GM21576 (cell line): ENCODE results near the gene TTC33.
"Not testable (repeated sequence)": the region's sequence is repeated elsewhere in the genome, so short reads cannot be mapped to it uniquely, and the experiment has no call there.

Source experiments
- ATAC-seq: cut with Tn5 transposase; IDR thresholded peaks from one replicate; pipeline ENCODE4 v1.9.1; 2021; ENCODE audit warnings: mild to moderate bottlenecking, moderate library complexity; ENCODE audit not compliant: unreplicated experiment

TTC33 gene, protein sequence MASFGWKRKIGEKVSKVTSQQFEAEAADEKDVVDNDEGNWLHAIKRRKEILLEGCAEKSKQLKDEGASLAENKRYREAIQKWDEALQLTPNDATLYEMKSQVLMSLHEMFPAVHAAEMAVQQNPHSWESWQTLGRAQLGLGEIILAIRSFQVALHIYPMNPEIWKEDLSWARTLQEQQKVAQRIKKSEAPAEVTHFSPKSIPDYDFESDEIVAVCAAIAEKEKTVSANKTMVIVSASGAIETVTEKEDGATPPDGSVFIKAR

DNA sequence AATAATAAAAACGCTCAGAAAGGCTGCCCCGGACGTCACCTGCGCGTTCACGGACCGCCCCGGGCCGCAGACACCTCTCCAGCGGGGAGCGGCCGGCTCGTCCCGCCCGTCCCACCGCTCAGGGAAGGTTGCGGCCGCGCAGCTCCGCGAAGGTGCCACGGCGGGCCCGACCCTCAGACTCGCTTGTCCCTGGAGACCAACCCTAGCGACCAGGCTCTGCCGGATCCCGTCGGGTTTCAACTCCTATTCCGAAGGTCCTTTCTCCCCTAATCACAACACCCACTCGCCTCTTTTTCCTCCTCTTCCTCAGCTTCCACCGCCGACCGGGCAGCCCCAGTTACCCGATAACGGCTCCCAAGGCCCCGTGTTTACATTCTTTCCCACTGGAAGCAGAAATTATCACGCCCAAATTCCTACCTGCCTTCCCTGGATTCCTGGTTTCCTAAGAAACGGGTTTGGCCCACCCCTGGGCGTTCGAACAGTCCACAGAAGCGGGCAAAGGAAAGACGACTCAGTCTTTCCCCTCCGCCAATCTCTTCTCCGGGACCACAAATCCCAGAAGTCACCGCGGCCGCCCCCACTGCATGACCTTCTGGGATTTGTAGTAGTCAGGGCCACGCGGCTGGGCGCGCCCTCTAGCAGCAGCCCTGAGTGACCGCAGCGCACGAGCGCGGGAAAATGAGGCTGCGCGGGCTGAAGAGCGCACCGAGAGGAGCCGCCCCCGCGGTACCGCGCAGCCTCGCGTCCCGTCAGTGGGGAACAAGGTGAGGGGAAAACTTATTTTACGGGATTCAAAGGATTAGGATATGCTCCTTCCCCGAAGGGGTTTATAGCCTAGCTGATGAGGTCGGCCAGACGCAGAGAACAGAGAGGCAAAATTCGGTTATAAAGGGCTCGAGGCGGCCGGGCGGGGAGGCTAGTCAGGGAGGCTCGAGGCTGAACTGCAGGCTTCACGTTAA lies at the start of gene TTC33:
TSS of gene TTC33 (minus strand) at position 555 of the 959 bp plus-strand sequence. CDS start 8,943 bp downstream, outside the sequence.
- ATAC-seq, result peak; percentile 87

DNA sequence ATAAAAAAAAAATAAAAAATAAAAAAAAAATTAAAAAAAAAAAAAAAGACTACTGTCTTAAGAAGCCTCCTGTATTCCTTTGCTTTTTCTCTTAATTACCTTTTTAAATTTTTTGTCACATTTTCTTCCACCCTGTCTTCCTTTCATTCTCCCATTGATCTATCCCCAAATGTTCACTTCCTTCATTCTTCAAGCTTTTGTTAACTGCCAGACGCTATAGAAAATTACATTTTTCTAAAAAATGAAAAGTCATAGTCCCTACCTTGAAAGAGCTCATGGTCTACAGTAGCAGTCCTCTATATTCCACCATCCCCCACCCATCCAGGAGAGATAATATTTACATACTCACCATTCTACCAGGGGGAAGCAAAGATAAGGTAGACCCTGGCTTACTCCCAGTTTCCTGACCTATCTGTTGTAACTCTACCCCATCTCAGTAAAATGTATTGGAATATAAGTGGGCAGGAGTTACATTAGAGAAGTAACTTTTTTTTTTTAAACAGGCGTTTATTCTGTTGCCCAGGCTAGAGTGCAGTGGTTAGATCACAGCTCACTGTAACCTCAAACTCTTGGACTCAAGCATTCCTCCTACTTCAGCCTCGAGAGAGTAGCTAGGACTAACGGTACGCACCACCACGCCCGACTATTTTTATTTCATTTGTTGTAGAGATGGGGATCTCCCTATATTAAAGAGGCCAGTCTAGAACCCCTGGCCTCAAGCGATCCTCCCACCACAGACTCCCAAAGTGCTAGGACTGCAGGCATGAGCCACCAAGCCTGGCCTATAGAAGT lies 46.2 kb upstream of the TTC33 start:
- ATAC-seq, result no peak

DNA sequence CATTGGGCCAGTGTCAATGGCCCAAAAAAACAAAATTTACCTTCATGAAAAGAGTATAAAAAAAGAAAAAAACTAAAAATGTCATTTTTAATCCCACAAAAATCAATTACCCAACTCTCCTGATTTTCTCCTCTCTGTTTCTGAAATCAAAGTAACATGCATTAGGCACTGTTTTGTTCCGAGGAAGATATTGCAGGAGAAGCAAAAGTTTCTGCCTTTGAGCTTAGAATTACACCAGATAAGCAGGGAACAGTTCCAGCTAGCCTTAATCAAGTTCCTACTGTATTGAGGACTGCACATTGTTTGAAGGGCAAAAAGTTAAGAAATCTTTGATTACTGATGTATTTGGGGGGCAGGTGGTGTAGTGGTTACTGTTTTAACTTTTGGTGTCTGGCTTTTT lies 43.5 kb upstream of the TTC33 start:
- ATAC-seq, result no peak

DNA sequence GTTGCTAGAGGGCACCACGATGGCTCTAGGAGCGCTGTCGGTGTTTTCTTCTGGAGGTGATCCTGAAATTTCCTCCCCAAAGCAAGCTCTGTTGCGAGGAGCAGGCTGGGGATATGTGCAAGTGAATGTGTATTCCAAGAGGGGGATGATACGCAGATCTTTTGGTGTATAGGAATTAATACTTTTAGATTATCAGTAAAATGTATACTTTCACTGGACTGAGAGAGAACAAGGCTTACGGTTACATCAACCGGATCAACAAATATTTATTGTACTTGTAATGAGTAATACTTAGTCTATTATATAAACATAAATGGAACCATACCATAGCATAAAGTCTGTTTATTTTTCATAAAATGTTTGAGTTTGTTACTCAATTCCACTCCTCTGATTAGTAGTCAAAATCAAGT lies 43.0 kb upstream of the TTC33 start:
- no peak for ATAC-seq

DNA sequence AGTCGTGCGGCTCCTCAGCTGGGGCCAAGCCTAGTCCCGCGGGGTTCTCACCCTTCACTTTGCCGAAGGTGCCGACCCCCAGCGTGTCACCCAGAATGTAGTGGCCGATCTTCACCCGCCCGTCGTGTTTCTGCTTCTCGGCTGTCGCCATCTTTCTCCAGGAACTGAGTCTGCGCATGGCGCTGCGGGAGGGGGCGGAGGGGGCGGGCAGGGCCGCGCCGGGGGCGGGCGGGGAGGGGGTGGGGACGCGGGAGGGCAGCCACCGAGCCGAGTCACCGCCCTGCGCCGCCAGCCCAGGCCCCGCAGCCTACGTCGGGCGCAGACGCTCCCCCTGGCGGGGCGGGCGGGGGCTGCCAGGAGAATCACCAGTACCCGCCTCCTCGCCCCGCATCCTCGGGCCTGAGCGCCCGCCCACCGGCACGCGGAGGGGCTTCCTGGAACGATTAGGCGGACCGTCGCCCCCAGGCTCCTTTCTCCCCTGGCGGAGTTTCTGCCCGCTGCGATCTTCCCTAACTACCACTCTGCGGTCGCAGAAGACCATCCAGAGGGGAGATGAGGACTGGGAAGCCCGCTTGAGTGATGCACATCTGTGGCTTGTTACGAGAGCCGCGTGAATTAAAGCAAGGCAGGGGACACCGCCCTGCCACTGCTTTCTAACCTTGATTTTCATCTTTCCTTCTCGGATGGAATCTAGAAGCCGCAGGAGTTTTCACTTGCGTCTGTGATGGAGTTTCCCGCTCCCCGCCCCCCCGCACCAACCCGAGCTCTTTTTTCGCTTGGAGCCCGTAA lies 42.4 kb upstream of the TTC33 start, which contains the start of gene PRKAA1:
TSS of gene PRKAA1 (minus strand) at position 363 of the 789 bp plus-strand sequence. CDS start at position 178, 185 bp downstream.
- peak; percentile 93 for ATAC-seq

DNA sequence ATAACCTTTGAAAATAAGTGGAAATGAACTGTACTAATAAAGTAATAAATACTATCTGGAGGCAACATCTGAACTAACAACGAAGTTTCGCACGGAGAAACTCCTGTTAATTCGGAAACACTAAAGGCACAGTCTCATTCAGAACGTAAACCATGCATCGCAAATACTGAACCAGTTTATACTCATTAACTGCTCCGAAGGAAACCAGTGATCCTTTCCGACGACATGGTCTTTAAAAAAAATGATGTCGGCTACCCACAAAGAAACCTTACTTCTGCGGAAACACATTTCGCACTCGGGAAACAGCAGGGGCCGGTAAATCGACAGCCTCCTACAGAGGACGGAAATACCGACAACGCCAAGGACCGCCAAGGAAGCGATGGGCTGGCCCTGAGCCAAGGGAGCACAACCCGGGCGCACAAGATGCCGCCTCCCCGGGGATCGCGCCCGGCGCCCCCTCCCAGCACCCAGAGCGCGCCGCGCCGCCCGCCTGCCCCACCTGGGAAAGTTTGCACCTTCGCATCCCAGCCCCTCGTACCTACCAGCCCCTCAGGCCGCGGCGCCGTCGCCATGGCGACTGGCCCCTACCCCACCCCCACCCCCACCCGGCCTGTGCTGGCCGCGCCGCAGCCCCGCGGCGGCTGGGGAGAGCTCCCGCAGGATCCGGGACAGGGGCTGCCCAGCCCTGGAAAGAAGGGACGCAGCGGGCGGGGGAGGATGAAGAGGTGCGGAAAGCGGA lies 41.7 kb upstream of the TTC33 start:
- ATAC-seq, result peak; percentile 41

DNA sequence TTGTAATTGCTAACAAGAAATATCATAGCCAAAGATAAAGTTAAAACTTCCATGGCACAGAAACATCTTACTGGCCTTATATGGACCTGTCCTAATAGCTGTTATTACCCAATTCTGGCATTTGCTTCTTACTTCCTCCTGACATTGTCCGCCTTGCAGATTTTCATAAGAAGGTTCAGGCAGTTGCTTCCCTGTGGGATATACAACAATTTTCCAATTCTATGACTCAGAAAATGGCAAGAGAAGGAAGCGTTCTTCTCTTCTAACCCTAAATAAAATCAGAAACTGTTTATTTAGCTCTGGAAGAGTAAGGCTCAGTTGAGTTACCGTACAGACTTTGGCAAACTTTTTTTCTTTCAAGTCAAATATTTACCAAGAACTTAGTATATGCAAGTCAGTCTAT lies 40.7 kb upstream of the TTC33 start:
- no peak for ATAC-seq

DNA sequence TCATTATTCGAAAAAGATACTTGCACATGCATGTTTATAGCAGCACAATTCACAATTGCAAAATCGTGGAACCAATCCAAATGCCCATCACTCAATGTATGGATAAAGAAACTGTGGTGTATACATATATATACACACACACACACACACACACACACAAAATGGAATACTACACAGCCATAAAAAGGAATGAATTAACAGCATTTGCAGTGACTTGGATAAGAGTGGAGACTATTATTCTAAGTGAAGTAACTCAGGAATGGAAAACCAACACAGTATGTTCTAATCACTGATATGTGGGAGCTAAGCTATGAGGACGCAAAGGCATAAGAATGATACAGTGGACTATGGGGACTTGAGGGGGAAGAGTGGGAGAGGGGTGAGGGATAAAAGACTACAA lies 39.1 kb upstream of the TTC33 start:
- ATAC-seq, result not testable (repeated sequence)

DNA sequence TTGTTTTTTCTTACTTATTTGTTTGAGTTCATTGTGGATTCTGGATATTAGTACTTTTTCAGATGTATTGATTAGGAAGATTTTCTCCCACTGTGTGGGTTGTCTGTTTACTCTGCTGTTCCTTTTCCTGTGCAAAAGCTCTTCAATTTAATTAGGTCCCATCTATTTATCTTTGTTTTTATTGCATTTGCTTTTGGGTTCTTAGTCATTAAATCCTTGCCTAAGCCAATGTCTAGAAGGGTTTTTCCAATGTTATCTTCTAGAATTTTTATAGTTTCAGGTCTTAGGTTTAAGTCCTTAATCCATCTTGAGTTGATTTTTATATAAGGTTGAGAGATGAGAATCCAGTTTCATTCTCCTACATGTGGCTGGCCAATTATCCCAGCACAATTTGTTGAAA lies 38.6 kb upstream of the TTC33 start:
- ATAC-seq, result not testable (repeated sequence)

DNA sequence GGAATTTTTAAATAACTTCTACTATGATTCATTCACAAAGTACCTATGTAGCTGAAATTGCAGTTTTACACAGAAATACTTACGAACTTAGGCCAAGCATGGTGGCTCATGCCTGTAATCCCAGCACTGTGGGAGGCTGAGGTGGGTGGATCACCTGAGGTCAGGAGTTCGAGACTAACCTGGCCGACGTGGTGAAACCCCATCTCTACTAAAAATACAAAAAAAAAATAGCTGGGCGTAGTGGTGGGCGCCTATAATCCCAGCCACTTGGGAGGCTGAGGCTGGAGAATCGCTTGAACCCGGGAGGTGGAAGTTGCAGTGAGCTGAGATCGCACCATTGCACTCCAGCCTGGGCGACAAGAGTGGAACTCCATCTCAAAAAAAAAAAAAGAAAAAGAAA lies 36.9 kb upstream of the TTC33 start:
- not testable (repeated sequence) for ATAC-seq

DNA sequence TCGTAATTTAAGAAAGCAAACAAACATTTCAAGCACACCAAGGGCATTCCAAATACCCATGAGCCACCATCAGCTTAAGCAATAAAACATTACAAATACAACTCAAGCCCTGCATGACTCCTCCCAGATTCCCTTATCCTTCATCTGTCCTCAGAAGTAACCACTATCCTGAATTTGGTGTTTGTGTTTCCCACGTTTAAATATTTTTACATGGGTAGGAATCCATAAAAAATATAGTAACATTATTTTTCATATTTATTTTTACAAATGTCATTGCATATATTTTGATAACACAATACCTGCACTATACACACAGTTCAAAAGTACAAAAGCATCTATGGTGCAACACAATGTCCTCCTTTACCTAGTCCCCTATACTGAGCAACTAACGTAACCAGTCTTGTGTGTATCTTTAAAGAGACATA lies 36.0 kb upstream of the TTC33 start:
- no peak for ATAC-seq

DNA sequence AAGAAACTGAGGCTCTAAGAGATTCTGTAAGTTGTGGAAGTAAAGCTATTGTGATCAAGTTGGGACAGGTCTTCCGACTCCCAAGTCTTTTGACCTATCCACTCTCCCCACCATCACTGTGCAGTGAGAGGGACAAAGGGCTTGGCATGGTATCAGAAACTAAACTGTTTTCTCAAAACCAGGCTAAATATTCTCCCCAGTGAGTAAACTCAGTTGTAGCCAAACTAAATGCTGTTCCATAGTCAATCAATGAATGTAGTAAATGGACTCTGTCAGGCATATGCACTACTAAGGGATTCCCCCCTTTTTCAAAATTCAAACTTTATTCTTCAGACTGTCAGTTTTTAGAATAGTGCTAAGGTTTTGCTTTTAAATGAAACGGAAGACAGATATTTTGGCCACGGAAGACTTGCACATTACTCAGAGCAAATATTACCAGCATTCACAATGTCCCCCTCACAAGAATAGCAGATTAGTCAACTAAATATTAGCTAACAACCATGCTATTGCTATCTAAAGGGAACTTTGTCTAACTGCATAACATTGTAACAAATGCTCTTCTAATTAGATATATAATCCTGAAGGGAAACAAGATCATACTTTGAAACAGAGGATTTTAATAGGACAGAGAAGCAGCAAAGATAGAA lies 35.3 kb upstream of the TTC33 start:
- no peak for ATAC-seq

DNA sequence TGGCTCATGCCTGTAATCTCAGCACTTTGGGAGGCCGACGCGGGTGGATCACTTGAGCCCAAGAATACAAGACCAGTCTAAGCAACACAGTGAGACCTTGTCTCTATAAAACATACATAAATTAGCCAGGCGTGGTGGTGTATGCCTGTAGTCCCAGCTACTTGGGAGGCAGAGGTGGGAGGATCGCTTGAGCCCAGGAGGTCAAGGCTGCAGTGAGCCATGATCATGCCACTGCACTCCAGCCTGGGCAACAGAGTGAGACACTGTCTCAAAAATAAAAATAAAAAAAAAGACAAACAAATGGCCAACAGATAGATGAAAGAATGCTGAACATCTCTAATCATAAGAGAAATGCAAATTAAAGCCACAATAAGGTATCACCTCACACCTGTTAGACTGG lies 33.2 kb upstream of the TTC33 start:
- ATAC-seq, result not testable (repeated sequence)

DNA sequence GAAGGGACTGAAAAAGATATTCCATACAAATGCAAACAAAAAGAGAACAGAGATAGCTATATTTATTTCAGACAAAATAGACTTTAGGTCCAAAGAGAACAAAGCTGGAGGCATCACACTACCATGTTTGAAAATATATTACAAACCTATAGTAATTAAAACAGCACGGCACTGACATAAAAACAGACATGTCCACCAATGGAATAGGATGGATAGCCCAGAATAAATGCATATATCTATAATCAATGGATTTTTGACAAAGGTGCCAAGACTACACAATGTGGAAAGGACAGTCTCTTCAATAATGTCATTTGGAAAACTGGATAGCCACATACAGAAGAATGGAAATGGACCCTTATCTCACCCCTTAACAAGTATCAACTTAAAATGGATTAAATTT lies 32.2 kb upstream of the TTC33 start:
- no peak for ATAC-seq

DNA sequence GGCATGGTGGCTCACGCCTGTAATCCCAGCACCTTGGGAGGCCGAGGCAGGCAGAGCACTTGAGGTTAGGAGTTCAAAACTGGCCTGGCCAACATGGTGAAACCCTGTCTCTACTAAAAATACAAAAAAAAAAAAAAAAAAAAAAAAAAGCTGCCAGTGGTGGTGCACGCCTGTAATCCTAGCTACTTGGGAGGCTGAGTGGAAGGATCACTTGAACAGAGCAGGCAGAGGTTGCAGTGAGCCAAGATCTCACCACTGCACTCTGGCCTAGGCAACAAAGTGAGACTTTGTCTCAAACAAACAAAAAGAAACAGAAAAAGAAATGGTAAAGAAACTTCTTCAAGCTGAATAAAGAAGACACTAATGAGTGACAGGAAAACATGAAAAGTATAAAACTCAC lies 30.9 kb upstream of the TTC33 start:
- ATAC-seq, result not testable (repeated sequence)

DNA sequence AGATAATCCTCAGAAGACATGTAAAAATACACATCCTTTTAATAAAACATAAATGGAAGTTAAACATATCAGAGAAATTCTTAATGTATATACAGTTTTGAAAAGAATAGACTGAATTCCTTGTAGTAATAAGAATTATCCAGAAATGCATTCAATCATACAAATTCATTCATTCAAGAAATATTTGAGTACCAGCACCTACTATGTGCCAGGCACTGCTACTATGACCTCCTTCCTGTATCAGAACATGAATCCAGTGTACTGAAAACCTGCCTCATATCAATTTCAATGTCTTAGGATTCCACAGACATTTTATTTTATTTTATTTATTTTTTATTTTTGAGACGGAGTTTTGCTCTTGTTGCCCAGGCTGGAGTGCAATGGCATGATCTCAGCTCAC lies 29.2 kb upstream of the TTC33 start:
- no peak for ATAC-seq

DNA sequence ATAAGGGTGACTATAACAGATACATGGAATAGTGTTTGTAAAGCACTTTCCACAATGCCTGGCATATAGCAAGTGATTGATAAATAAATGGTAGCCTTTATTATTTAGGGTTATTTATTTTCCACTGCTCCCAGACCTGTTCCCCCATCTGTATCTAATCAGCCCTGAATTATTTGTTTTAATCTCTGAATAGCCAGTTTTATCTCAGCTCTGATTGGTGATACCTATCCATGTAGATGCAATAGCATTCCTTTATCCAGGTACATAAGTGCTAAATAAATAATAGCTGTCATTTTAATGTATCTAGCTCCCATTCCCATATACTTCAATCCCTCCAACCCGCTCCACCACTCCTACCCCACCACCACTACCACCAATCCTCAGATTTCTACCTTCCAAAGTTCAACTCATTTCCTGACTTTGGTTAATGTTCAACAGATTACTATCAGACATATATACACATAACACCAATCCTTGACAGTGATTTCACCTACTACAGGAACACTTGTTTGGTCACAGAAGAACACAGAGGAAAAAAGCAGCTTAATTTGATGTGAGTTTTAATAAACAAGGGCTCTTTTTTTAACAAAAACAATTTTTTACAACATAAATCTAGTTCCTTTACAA lies 28.4 kb upstream of the TTC33 start:
- no peak for ATAC-seq

DNA sequence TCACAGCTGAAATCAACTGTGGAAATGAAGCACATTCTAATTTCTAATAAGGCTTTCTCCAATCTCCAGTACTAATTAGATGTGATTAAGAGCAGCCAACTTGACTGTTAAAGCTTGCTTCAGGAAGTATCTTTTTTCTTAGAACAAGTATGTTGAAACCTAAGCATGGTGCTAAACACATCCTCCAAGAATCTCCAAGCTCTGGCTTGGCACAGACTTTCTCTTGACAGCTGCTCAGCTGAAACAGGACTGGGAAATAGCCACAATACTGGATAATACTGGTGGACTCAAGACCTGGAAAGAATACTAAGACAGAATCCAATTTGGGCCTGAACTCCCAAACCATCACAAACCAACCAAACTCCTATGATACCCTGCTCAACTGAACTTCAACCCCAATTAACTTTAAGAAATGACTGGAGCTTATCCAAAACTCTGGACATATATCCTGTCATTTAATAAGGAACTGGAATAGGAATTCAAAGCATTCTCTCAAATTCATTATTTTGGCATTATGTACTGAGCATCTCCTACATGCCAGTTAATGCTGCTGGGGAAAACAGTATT lies 26.2 kb upstream of the TTC33 start:
- ATAC-seq, result no peak
